MM.1S (cell line): ENCODE data around the gene LCNL1.

Experiments
- CTCF ChIP-seq: fragments of 300-600 bp; sonication (generic); IDR thresholded peaks from 2 replicates; pipeline ENCODE4 v1.5.1; 2016; ENCODE audit warnings: antibody characterized with exemption, low read length, mixed read lengths
- EZH2 ChIP-seq: fragments of 300-600 bp; sonication (generic); optimal IDR thresholded peaks from 2 replicates; pipeline ENCODE3; 2017; ENCODE audit warnings: low read depth, mild to moderate bottlenecking, antibody characterized with exemption, low read length, mixed read lengths

- TF ChIP-seq EZH2 (no peak), CTCF (no peak)
Measured at GRCh38 chr9:136942112-136942880, 40.5 kb upstream of the LCNL1 start.
